Frontal cortex (tissue), 1 donor: ENCODE results near the gene GSN. TPM values are rescaled to one million over a fixed set of nuclear protein-coding genes. Genes with fewer than 3 reads are reported as not detected.

Experiments
- total RNA-seq: library from RNA; depleted of rRNA; stranded (reverse); fragments of >200 nt; gene quantifications from one replicate; pipeline ENCODE4 v1.2.3, GENCODE V29; 2014

The GSN gene
- total RNA-seq, 1 donor from 2014 or later = 24.5 TPM

Other genes starting within 250 kb of the GSN start
- 7.7 TPM for gene C5, start 217.9 kb upstream of the GSN start, total RNA-seq
- 14.7 TPM for gene CNTRL, start 193.2 kb upstream of the GSN start, total RNA-seq
- gene RAB14, start 66.3 kb upstream of the GSN start, total RNA-seq = 56.3 TPM
- gene STOM, start 102.1 kb downstream of the GSN start, total RNA-seq = 15.1 TPM
- 2.4 TPM for gene GGTA1, start 231.7 kb downstream of the GSN start, total RNA-seq